Neural crest cell (in vitro differentiated cells): Measurements from ENCODE around the gene VARS2. TPM values are rescaled to one million over a fixed set of nuclear protein-coding genes. Genes with fewer than 3 reads are reported as not detected.
"Not testable (repeated sequence)": the region's sequence is repeated elsewhere in the genome, so short reads cannot be mapped to it uniquely, and the experiment has no call there.

Source experiments
- DNase-seq: peaks from one replicate; pipeline ENCODE4 v3.0.0; 2021; ENCODE audit warnings: low read depth, mixed read lengths, low spot score
- H3K27ac Mint-ChIP-seq: one replicate; pipeline ENCODE4 v1.8.0; 2021; ENCODE audit warnings: mild to moderate bottlenecking, mixed read lengths; ENCODE audit not compliant: unreplicated experiment
- H3K27me3 Mint-ChIP-seq: 2 replicates; pipeline ENCODE4 v1.8.0; 2021; ENCODE audit warnings: low read depth, mild to moderate bottlenecking, mixed read lengths
- H3K36me3 Mint-ChIP-seq: 2 replicates; pipeline ENCODE4 v1.8.0; 2021; ENCODE audit warnings: low read depth, mild to moderate bottlenecking, mixed read lengths
- H3K4me1 Mint-ChIP-seq: 2 replicates; pipeline ENCODE4 v1.8.0; 2021; ENCODE audit warnings: mixed read lengths
- H3K4me3 Mint-ChIP-seq: one replicate; pipeline ENCODE4 v1.8.0; 2021; ENCODE audit warnings: mild to moderate bottlenecking, mixed read lengths
- H3K9me3 Mint-ChIP-seq: 2 replicates; pipeline ENCODE4 v1.8.0; 2021; ENCODE audit warnings: mixed read lengths
- long read RNA-seq: library from polyadenylated mRNA; unstranded; transcript quantifications from one replicate; pipeline ENCODE4 v2.0.0, GENCODE V29; 2020
- total RNA-seq: library from RNA; stranded (reverse); gene quantifications from 2 replicates; pipeline ENCODE4 v1.2.1, GENCODE V29; 2021
- TF ChIP-seq, protein P1 (sequence below): fragments of 200-600 bp; sonication (generic); conservative IDR thresholded peaks from 2 replicates; pipeline ENCODE4 v1.5.0; 2021; ENCODE audit warnings: antibody characterized with exemption, mild to moderate bottlenecking

VARS2 gene
- total RNA-seq: 61.3 and 68.2 TPM in 2 replicates
- long read RNA-seq, partial matches to known transcripts: 1 of 1 reads
- long read RNA-seq, other reads (novel, unspliced or antisense): 0 of 1 reads

DNA sequence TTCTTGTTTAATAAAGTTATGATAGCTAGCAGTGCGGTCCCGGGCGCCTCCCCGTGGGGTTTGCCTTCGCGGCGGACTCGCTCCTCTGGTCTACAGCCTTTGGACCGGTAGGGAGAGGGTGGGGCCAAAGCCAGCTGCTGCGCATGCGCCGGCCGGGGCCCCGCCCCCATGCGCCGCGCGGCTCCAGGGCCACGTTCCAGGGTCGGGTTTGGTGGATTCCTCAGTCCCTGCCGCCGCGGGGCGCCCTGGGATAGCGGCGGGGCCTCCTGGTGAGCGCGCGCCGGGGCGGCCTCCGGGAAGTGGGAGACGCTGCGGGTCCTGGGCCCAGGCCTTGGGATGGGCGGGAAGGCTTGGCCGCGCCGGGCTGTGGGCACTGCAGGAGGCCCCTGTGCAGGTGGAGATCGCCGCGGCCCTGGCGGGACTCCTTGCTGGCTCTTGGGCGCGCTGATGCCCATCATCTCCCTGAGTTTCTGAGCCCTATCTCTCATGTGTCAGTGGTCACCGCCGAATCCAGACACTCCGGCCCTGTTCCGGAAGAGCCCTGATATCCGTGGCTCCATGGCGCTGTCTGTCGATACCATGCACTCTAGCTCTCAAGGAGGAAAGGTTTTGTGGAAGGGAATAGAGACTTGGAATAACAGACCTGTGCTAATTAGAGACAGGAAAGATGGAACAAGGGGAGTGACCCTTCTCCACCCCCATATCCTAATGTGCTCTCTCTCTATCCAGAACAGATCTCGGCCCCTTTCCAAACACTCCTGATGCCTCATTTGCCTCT, at the start of gene VARS2:
TSS of gene VARS2 (plus strand) at position 163 of the 778 bp plus-strand sequence. CDS start at position 762, 599 bp downstream.
- peaks cover 33% of the 10 kb centered on the region for H3K4me1 Mint-ChIP-seq
- peak within 1 kb of the TSS; percentile 82 for H3K4me3 Mint-ChIP-seq
- H3K27me3 Mint-ChIP-seq: no peaks in the 10 kb centered on the region
- peaks cover 13% of the 10 kb centered on the region for H3K36me3 Mint-ChIP-seq
- TF ChIP-seq, protein P1, sequence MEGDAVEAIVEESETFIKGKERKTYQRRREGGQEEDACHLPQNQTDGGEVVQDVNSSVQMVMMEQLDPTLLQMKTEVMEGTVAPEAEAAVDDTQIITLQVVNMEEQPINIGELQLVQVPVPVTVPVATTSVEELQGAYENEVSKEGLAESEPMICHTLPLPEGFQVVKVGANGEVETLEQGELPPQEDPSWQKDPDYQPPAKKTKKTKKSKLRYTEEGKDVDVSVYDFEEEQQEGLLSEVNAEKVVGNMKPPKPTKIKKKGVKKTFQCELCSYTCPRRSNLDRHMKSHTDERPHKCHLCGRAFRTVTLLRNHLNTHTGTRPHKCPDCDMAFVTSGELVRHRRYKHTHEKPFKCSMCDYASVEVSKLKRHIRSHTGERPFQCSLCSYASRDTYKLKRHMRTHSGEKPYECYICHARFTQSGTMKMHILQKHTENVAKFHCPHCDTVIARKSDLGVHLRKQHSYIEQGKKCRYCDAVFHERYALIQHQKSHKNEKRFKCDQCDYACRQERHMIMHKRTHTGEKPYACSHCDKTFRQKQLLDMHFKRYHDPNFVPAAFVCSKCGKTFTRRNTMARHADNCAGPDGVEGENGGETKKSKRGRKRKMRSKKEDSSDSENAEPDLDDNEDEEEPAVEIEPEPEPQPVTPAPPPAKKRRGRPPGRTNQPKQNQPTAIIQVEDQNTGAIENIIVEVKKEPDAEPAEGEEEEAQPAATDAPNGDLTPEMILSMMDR: peak; percentile 55
- peak within 1 kb of the TSS; percentile 81 for H3K27ac Mint-ChIP-seq
- H3K9me3 Mint-ChIP-seq: no peaks in the 10 kb centered on the region
- DNase-seq: peak; percentile 79

DNA sequence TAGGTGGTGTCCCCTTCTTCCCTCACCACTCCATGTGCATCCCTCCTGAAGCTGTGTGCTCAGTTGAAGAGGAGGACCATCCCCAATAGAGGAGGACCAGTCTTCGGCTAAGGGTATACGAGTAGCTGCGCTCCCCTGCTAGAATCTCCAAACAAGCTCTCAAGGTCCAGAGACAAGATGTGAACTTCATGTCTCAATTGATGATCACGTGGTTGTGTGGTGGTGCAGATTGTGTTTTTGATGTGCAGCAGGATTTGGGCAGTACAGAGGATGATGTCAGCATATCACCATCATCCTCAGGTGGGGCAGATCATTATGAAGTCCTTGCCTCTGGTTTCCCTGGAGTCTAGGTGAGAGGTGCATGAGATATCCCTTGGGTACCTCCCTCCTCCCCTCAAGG, 49.7 kb upstream of the VARS2 start:
- Mint-ChIP-seq H3K4me1 (no peaks in the 10 kb centered on the region), H3K4me3 (no peak overlapping the region), H3K36me3 (peaks cover 11% of the 10 kb centered on the region), H3K9me3 (peaks cover 12% of the 10 kb centered on the region), H3K27me3 (no peaks in the 10 kb centered on the region), H3K27ac (no peak overlapping the region)
- no peak for DNase-seq
- TF ChIP-seq, protein P1: no peak

DNA sequence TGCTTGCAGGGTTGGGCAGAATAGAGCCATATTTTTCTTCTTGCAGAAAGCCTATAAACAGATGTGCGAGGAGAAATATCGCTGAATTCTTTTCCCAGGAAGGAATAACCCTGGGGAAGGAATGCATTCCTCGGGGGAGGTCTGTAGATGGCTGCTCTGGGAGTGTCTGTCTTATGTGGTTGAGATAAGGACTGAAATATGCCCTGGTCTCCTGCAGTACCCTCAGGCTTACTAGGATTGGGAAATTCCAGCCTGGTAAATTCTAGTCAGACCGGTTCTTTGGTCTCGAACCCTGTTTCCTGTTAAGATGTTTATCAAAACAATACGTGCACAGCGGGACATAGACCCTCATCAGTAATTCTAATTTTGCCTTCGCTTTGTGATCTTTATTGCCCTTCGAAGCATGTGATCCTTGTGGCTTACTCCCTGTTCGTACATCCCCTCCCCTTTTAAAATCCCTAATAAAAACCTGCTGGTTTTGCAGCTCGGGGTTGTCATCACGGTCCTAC, 44.7 kb upstream of the VARS2 start:
- H3K27ac Mint-ChIP-seq, H3K4me3 Mint-ChIP-seq, H3K4me1 Mint-ChIP-seq, DNase-seq, H3K27me3 Mint-ChIP-seq: not testable (repeated sequence)
- Mint-ChIP-seq H3K9me3 (peaks cover 29% of the 10 kb centered on the region), H3K36me3 (peaks cover 24% of the 10 kb centered on the region)

DNA sequence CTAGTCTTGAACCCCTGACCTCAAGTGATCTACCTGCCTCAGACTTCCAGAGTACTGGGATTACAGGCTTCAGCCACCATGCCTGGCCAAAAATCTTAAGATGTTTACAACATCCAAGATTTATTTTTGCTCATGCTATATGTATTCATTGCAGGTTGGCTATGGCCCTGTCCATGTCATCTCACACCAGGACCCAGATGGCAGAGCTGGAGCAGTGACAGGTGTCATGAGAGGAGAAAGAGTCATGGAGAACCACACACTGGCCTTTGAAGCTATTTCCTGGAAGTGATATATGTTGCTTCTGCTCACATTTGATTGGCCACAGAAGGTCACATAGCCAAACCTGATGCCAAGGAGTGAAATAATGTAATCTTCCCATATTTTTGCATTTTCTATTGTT, 43.5 kb upstream of the VARS2 start:
- H3K27me3 Mint-ChIP-seq: no peaks in the 10 kb centered on the region
- no peak overlapping the region for H3K27ac Mint-ChIP-seq
- DNase-seq: no peak
- no peak overlapping the region for H3K4me3 Mint-ChIP-seq
- H3K9me3 Mint-ChIP-seq: peaks cover 29% of the 10 kb centered on the region
- H3K36me3 Mint-ChIP-seq: peaks cover 24% of the 10 kb centered on the region
- TF ChIP-seq, protein P1: no peak
- H3K4me1 Mint-ChIP-seq: no peaks in the 10 kb centered on the region

DNA sequence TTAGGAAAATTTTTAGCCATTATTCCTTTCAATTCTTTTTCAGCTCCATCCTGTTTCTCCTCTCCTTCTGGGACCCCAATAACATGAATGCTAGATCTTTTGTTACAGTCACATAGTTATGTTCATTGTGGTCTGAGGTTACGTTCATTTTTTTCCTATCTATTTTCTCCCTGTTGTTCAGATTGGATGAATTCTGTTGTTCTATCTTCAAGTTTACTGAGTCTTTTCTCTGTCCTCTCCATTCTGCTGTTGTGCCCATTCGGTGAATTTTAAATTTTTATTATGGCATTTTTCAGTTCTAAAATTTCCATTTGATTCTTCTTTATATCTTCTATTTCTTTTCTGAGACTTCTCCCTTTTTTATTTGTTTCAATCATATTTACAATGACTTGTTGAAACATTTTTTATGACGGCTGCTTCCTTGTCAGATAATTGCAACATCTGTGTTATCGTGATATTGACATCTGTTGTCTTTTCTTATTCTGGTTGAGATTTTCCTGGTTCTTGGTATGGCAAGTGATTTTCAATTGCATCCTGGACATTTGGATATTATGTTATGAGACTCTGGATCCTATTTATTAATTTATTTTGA, 42.4 kb upstream of the VARS2 start:
- H3K27ac Mint-ChIP-seq: no peak overlapping the region
- peaks cover 24% of the 10 kb centered on the region for H3K36me3 Mint-ChIP-seq
- H3K9me3 Mint-ChIP-seq: peaks cover 29% of the 10 kb centered on the region
- no peaks in the 10 kb centered on the region for H3K27me3 Mint-ChIP-seq
- no peaks in the 10 kb centered on the region for H3K4me1 Mint-ChIP-seq
- DNase-seq: no peak
- TF ChIP-seq, protein P1: no peak
- no peak overlapping the region for H3K4me3 Mint-ChIP-seq
